ENCODE results near the gene ACYP2.
"Not testable (repeated sequence)": the region's sequence is repeated elsewhere in the genome, so short reads cannot be mapped to it uniquely, and the experiment has no call there.

ACYP2 gene

DNA sequence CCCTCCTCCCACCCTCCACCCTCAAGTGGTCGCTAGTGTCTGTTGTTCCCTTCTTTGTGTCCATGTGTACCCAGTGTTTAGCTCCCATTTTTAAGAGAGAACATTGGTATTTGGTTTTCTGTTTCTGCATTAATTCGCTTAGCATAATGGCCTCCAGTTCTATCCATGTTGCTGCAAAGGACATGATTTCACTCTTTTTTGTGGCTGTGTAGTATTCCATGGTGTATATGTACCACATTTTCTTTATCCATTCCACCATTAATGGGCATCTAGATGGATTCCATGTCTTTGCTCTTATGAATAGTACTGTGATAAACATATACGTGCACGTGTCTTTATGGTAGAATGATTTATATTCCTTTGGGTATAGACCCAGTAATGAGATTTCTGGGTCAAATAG, 97.7 kb downstream of the ACYP2 start:
- DNase-seq (ENCODE audit: low read depth in 2 of 2), result no peak

DNA sequence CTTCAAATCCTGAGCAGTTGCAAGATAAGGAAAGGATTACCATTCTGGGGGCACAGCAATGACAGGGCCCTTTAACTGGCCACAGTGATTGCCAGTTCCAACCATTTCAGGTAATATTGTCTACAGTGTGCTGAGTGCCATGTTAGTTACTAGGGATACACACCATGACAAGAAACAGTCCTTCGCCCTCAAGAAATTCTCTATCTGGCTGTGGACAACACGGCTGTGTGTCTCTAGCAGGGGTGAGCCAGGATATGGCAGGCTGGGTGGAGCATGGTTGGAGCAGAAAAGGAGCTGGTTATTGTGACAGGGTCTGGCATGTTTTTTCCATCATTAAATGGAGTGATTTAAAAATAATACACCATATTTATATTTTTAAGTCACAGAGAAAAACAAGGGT, 109.6 kb downstream of the ACYP2 start:
- no peak for DNase-seq (ENCODE audit: low read depth in 2 of 2)

DNA sequence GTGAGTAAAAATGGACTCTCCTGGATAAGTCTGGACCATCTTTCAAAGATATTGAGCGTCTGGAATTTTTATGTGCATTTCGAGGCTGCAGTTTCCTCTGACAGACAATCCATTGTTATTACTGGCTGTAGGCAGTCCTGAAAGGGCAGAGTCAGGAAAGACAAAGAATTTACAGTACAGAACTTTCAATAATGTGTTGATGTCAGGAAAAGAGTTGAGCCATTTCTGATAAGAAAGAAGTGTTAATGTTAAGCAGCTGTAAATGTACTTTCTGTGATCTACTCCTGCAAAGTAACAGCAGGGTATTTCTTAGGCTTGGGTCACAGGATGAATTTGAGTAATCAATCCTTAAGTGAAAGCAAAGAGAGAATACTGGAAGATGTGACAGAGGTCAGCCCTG, 110.8 kb downstream of the ACYP2 start:
- no peak for DNase-seq (ENCODE audit: low read depth in 2 of 2)

DNA sequence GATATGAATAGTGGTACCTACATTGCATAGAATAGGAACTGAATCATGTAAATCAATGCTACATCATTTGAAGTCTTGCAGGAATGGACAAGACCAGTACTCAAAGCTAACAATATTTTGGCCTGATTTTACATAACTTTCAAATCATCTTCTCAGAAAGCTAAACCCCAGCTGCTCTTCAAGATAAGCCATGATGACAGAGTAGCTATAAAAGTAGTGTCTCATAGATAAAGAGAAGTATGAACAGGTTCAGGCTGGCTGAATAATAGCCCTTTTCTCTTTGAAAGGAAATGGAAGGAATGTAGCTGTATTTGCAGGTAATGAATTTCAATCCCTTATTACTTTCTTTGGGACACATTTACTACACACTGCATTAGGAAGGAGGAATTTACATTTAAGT, 112.4 kb downstream of the ACYP2 start:
- DNase-seq (ENCODE audit: low read depth in 2 of 2), result no peak

DNA sequence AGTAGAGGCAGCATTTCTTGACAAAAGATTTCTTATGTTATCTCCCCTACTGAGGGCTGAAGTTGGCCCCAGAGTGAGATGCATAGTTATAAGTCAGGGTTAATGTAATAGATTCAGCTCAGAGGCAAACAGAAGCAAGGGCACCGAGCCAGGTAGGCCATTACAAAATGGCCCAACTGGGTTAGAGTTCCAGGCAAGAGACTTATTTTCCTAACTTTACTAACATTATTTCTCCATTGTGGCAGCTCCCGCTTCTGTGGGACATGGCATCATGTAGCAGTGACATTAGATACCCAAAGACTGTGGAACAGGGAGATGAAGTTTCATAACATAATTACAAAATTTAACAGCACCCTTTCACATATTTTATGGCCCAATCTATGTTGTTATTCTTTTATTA, 113.5 kb downstream of the ACYP2 start:
- DNase-seq (ENCODE audit: low read depth in 2 of 2), result no peak

DNA sequence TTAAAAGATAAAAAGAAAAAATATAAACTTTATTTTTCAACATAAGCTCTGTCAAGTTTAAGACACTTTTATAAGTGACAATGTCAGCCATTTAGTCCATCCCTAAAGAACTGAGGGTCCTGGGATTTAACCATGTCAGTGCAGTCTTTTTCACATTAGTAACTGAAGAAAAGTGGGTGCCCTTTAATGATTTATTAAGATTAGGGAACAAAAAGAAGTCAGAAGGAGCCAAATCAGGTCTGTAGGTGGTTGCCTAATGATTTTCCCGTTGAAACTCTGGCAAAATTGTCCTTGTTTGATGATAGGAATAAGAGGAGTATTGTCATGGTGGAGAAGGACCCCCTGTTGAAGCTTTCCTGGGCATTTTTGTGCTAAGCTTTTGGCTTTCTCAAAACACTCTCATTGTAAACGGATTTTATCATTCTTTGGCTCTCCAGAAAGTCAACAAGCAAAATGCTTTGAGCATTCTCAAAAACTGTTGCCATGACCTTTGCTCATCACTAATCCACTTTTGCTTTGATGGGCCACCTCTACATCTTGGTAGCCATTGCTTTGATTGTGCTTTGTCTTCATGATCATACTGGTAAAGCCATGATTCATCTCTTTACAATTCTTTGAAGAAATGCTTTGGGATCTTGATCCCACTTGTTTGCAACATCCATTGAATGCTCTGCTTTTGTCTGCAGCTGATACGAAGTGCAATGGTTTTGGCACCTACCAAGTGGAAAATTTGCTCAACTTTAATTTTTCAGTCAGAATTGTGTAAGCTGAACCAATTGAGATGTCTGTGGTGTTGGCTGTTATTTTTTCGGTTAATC, 118.6 kb downstream of the ACYP2 start:
- no peak for DNase-seq (ENCODE audit: low read depth in 2 of 2)

DNA sequence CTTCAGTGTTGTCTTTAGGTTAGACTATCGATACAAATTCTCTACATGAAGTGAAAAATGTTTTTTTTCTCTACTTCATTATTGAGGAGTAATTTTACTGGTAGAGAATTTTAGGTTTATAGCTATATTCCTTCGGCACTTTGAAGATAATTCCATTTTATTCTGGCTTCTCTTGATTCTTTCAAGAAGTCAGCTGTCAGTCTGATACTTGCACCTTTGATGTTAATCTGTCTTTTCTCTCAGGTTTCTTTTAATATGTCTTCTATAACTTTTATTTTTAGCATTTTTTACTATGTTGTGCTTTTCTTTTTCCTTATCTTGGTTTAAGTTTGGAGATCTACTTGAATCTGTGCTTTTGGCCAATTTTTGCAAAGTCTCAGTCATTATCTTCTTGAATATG, 122.0 kb downstream of the ACYP2 start:
- no peak for DNase-seq (ENCODE audit: low read depth in 2 of 2)

DNA sequence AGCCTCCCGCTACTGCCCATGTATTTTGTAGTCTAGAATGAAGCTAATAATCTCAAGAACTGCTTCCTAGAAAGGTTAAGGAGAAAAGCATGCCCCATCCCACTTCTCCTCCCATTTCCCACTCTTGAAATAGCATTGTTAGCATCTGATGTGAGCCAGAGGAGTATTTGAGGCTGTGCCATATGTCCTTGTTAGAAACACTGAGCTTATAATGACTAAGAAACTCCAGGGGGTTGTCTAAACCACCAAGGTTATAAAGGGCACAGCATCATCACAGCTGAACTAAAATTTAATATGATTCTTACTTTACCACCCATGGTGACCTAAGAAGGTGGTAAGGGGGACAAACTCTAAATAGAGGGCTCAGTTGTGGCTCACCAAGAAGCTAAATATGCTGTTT, 124.0 kb downstream of the ACYP2 start:
- DNase-seq (ENCODE audit: low read depth in 2 of 2), result no peak

DNA sequence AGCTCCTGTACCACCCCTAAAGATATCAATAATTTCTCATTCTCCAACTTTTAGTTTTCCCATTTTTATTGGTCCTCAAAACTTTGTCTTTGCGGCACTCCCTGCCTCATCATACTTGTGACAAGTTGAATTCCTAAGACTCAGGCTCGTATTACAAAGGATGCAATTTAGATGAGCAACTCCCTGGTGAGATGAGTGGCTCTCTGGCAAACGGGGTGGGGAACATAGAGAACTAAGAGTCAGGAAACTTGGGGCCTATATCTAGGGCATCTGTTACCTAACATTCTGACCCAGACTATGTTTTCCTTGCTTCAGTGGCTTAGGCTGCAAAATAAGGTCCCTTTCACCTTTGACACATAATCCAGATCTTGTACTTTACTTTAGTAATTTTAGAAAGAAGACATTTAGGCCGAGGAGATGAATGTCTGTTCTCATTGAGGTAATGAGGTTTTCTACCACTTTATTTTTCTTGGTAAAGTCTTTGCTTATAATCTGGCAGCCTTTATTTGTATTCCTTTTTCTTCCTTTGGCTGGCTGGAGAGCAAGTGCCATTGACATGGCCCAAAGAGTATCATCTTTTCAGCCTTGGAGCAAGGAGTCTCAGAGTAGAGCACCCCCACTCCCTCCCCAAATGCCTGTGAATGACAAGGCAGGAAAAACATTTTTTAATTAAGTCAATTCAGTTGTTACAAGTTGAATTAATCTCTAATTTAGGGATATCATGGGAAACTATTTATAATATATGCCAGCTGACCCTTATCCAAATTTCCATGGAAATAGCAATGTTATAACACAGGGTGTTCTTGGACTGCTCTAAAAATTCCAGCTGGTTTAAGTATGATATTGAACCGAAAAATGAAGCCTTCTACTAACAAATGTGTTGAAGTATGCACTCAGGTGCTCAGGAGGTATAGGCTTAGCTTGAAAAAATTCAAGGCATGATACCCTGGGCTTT, 125.4 kb downstream of the ACYP2 start:
- no peak for DNase-seq (ENCODE audit: low read depth in 2 of 2)

DNA sequence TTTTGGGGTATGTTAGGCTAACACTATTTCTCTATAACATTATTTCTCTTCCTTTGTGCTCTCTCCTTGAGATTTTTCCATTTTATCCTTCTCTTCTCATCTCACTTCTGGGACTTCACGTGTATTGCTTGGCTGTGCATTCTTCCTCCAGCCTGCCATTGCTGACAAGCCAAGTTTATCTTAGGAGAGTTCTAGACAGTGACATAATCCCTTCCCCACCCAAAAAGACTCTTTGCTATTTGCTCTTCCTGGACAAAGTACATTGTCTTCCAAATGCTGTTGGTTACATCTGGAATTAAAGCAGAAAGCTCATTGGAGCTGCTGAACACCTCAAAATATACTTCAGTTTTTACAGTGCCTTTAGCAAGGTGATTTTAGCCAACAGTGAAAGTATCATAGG, 131.7 kb downstream of the ACYP2 start:
- DNase-seq (ENCODE audit: low read depth in 2 of 2), result no peak

DNA sequence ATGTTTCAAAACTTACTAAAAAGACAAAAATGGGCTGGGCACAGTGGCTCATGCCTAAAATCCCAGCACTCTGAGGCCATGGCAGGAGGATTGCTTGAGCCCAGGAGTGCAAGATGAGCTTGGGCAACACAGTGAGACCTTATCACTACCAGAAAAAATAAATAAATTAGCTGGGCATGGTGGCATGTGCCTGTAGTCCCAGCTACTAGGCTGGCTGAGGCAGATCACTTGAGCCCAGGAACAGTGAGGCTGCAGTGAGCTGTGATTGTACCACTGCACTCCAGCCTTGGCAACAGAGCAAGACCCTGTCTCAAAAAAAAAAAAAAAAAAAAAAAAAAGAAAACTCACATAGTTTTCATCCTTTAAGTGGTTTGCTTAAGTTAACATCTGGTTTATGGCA, 134.2 kb downstream of the ACYP2 start:
- DNase-seq (ENCODE audit: low read depth in 2 of 2), result no peak

DNA sequence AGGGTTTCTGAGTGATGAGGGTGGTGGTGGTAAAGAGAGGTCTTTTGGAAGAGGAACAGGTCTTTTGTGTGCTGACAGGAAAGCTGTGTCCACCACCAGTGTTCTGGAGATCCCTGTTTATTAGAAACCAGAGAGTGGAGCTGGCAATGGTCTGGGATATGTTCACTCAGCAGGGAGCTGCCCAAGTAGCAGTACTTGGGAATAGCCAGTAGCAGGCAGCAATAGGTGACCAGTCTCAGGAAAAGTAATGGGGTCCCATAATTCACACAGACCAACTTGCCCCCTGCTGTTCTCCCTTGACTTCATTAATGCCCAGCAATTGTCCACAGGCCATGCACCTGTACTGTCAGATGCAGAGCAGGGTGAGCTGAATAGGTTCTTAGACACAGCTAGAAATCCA, 138.8 kb downstream of the ACYP2 start:
- no peak for DNase-seq (ENCODE audit: low read depth in 2 of 2)

DNA sequence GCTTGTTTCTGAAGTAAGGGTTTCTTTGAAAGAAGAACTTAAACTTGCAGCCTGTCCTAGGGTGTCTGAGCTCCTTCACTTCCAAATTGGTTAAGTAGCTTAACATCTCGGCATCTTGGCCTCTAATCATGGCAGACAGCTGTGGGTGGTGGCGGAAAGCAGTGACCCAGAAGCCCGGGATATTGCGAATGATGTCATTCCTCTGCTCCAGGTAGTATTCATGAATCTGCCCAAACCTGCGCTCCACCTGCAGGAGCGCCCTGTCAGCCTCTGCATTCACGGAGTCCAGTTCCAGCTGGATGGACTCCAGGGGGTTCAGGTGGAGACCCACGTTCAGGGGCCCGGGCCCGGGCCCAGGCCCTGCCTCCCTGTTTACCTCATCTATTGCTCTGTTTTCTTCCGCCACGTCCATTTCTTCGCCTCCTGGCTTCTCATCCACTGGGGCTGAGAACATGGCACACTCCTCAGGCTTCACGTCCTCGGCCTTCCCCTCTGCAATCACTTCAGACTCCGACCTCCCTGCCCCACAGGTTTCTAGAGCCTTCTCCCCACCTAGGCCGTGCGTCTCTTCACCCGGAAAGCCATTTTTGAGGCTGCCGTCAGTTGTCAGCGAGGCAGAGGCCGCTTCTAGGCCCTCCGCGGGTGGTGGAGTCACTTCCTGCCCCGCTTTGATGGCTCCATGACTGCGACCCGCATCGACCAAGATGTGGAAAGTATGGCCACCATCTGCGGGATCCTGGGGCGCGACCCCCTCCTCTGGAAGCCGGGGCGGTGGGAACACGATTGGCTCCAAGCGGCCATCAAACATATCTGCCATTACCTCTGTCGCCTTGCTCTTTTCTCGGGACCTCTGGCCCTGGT, 140.0 kb downstream of the ACYP2 start:
- no peak for DNase-seq (ENCODE audit: low read depth in 2 of 2)

DNA sequence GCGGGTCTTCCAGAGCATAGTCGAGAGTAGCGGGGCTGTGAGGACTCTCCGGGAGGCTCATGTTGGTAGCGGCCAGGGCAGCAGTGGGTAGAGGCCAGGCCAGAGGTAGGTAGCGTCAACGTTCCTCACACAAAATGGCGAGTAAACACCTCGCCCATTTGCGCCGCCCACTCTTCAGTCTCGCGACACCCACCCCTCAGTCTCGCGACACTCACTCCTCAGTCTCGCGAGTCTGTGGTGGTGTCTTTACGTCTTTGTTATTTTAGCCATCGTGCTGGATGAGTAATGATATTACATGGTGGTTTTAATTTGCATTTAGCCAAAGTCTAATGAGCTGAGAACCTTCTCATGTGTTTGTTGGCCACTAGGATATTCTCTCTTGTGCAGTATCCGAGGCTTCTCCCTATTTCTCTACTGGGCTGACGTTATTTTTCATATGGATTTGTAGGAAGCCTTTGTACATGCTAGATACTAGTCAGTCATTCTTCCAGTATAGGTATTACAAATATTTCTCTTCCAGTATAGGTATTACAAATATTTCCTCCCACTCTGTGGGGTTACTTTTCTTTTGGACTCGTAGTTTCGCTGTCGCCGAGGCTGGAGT, 140.8 kb downstream of the ACYP2 start, which contains the start of gene TSPYL6:
Gene TSPYL6, minus strand, starts transcription at position 139 of the 604 bp plus-strand sequence. Its CDS starts 78 bp downstream, at position 61.
- DNase-seq (ENCODE audit: low read depth in 2 of 2), result no peak

DNA sequence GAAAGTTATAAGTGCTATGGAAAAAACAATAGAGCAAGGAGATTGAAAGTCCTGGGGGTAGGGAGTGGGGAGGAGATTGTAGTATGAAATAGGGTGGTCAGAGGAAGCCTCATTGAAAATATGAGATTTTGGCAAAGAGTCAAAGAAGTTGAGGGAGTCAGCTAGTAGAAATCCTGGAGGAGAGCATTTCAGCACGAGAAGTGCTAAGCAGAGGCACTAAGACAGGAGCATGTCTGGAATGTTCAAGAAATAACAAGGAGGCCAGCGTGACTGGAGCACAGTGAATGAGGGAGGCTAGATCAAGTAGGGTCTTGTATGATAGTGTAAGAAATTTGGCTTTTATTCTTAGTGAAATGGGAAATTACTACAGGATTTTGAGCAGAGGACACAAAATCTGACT, 142.8 kb downstream of the ACYP2 start:
- no peak for DNase-seq (ENCODE audit: low read depth in 2 of 2)

DNA sequence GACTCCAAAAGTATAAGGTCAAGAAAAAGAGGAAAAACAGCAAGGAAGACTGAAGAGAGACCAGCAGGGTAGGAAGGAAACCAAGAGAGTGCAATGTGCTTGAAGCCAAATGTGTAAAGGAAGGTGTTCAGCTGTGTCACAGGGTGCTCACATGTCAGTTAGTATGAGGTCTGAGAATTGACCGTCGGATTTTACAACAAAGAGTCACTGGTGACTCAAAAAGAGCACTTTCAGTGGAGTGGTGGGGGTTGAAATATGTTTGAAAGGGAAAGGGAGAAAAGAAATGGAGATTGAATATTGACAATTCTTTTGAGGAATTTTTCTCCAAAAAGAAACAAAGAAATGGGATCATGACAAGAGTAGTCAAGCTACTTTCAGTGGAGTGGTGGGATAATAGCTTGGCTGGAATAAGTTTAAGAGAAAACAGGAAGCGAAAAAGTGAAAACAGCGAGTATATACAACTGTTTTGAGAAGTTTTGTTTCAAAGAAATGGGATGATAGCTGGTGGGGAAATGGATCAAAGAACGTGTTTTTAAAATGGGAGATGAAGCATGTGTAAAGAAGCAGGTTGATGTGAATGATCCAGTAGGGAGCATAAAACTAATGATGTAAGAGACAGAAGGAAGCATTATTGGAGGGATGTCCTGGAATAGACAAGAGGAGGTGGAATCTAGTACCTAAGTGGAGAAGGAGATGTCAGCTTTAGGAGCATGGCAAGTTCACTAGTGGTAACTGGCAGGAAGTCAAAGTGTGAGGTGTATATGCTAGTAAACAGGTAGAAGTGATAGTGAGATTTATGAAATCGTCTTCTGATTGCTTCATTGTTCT, 144.2 kb downstream of the ACYP2 start:
- no peak for DNase-seq (ENCODE audit: low read depth in 2 of 2)

DNA sequence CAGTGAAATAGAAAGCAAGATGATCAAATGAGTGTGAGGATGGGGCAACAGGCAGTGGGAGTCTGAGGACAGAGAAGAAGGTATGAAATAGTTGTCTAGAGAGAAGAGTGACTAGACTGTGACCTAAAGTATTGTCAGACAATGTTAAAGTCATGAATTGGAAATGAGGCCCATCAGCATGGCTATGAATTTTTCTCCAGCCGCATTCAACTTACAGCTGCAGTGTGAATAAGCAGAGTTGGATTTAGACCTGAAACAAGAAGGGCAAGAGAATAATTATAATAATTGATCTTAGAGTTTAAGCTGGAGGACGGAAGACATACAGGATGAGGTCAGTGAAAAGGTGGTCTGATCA, 144.8 kb downstream of the ACYP2 start:
- no peak for DNase-seq (ENCODE audit: low read depth in 2 of 2)

DNA sequence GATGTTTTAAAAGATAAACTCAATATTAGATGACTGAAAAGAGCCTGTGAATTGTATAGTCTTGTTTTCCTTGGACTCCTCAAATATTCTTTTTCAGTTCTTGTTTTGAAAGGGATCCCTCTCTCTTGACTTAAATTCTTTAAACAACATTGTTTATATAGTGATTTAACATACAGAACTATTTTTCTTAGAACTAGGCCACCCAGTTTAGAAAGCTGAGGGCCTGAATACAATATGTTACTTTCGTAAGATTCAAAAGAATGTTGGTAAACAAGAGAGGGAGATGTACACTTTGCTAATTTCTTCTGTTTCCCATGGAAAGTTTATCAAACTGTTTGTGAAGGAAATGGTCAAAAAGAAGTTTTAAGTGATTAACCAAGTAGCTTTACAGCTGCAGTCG, 146.1 kb downstream of the ACYP2 start:
- no peak for DNase-seq (ENCODE audit: low read depth in 2 of 2)

DNA sequence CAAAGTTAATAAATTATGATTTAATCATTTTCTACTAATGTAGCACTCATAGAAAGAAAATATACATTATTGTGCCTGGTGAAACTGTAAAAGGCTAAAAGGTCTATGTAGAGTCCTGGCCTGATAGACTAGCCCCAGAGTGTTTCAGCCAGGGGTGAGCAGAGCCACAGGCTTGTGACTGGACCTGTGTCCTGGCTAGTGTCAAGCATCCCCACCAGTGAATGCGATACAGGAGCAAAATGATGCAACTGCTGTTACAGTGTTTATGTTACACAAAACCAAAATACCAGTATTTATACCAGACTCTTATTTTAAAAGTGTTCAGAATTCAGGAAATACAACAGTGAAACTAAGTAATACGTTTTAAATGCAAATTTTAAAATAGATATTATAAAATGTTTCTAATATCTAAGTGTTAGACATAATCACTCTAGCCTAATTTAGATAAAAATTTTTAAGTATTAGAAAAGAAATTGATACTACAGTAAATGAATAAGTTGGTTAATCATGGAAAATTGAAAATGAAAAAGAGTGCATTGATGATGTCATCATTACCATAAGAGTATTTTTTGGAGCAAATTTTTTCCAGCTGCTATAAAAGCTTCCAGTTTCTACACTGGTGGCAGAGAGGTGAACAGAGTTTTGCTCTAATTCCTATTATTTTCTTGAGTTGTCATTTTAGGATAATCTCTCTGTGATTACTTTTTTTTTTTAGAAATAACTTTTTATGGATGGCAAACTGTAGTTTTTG, 146.8 kb downstream of the ACYP2 start:
- DNase-seq (ENCODE audit: low read depth in 2 of 2), result no peak

DNA sequence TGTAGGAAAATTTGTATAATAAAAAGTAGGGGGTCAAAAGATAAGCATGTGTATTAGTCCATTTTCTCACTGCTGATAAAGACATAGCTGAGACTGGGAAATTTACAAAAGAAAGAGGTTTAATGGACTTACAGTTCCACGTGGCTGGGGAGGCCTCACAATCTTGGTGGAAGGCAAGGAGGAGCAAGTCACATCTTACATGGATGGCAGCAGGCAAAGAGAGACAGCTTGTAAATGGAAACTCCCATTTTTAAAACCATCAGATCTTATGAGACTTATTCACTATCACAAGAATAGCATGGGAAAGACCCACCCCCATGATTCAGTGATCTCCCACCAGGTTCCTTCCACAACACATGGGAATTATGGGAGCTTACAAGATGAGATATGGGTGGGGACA, 149.7 kb downstream of the ACYP2 start:
- not testable (repeated sequence) for DNase-seq (ENCODE audit: low read depth in 2 of 2)

All from stimulated activated CD8-positive, alpha-beta memory T cell treated with anti-CD3 and anti-CD28 coated beads, Interleukin-2, amount 100 ng/mL, for 1 hour (primary cell).